ENCODE results near the gene ZC3H18. TPM values are rescaled to one million over a fixed set of nuclear protein-coding genes. Genes with fewer than 3 reads are reported as not detected.

Gene ZC3H18
- total RNA-seq, 1 donor from 2014 or later: 50.2 TPM

DNA sequence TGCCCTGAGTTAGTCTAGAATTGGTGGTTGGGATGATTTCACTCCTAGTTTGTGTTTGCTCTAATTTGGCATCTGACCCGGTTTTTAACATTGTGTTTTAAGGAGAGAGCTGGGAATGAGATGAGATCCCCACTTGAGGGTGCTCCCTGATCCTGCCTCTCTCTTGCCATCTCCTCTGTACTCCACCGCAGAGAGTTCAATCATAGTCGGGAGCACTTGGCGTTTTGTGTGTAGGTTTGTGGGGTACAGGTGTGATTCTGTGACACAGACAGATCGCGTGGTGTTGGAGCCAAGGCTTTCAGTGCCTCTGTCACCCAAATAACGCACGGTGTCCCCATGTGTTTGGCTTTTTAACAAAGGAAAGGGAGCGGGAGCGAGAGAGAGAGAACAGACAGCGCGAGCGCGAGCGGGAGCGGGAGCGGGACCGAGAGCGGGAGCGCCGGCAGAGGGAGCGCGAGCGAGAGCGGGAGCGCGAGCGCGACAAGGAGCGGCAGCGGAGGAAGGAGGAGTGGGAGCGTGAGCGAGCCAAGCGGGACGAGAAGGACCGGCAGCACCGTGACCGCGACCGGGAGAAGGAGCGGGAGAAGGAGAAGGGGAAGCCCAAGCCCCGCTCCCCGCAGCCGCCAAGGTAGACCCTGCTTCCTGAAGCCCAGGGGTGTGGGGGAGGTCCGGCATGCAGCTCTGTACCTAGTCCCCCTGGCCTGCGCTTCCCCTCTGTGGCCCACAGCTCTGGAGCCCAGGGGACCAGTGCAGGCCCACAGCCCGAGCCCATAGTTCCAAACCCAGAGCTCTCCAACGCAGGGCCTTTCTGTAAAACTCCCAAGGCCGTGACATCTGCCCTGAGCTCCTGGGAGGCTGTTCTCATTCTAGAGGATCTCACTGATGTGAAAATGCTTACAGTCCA lies 41.0 kb downstream of the ZC3H18 start:
- H3K27me3 Mint-ChIP-seq (ENCODE audit: unreplicated experiment): no peaks in the 10 kb centered on the region
- H3K4me3 Mint-ChIP-seq (ENCODE audit: unreplicated experiment): no peak overlapping the region
- no peaks in the 10 kb centered on the region for H3K9me3 Mint-ChIP-seq (ENCODE audit: unreplicated experiment)
- no peak for DNase-seq (ENCODE audit: extremely low spot score, unreplicated experiment)
- H3K4me1 Mint-ChIP-seq (ENCODE audit: unreplicated experiment): peaks cover 3% of the 10 kb centered on the region
- TF ChIP-seq CTCF (IDR thresholded peaks at IDR 0.05): no peak
- peaks cover 24% of the 10 kb centered on the region for H3K36me3 Mint-ChIP-seq (ENCODE audit: unreplicated experiment)
- no peak overlapping the region for H3K27ac Mint-ChIP-seq (ENCODE audit: unreplicated experiment)

- TF ChIP-seq CTCF (IDR thresholded peaks at IDR 0.05): no peak
- Mint-ChIP-seq H3K36me3 (ENCODE audit: unreplicated experiment) (peaks cover 15% of the 10 kb centered on the region), H3K27me3 (ENCODE audit: unreplicated experiment) (no peaks in the 10 kb centered on the region), H3K9me3 (ENCODE audit: unreplicated experiment) (no peaks in the 10 kb centered on the region), H3K27ac (ENCODE audit: unreplicated experiment) (no peak overlapping the region), H3K4me1 (ENCODE audit: unreplicated experiment) (peaks cover 3% of the 10 kb centered on the region), H3K4me3 (ENCODE audit: unreplicated experiment) (no peak overlapping the region)
- DNase-seq (ENCODE audit: extremely low spot score, unreplicated experiment): no peak
Observed at GRCh38 chr16:88613293-88613692, 43.1 kb downstream of the ZC3H18 start.

DNA sequence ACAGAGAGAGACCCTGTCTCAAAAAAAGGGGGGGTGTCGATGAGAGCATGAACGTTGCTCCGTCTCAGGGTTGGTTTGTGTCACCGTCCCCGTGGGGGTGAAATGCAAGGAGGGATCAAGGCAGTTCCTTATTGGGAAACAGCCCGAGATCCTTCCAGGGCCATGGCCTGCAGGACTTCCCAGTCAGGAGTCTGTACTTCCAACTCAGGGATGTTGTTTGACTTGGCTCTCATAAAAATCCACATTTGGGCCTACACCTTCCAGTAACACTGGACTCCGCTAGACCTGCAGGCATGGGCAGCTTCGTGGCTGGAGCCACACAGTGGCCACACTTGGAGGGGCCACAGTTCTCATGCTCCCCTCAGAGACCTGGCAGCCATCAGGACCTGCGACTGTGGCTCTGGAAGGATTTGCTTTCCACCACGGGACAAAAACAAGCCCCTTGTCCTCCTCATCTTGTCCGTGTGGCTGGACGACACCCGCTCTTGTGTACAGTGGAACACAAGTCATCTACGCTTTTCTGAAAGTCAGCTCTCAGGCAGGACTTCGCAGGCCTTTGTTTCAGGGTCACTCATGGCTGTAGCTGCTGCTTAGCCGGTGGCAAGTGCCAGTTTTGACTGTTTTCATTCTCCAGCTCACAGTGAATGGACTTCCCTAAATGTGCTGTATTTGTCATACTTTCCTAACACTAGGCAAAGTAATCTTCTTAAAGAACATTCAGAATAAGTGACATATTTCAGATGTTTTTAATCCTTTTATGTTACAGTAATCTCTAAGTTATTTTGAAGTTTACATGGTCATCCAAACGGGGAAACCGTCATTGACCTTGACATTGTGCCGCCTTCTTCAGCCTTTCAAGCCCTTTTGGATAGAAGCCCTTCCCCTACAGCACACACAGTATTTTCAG lies 44.0 kb downstream of the ZC3H18 start:
- no peak for DNase-seq (ENCODE audit: extremely low spot score, unreplicated experiment)
- Mint-ChIP-seq H3K36me3 (ENCODE audit: unreplicated experiment) (peaks cover 15% of the 10 kb centered on the region), H3K27ac (ENCODE audit: unreplicated experiment) (no peak overlapping the region), H3K9me3 (ENCODE audit: unreplicated experiment) (no peaks in the 10 kb centered on the region), H3K4me1 (ENCODE audit: unreplicated experiment) (peaks cover 10% of the 10 kb centered on the region), H3K4me3 (ENCODE audit: unreplicated experiment) (no peak overlapping the region), H3K27me3 (ENCODE audit: unreplicated experiment) (no peaks in the 10 kb centered on the region)
- TF ChIP-seq CTCF (IDR thresholded peaks at IDR 0.05): no peak

- peaks cover 11% of the 10 kb centered on the region for H3K36me3 Mint-ChIP-seq (ENCODE audit: unreplicated experiment)
- H3K27ac Mint-ChIP-seq (ENCODE audit: unreplicated experiment): no peak overlapping the region
- H3K27me3 Mint-ChIP-seq (ENCODE audit: unreplicated experiment): no peaks in the 10 kb centered on the region
- DNase-seq (ENCODE audit: extremely low spot score, unreplicated experiment): no peak
- TF ChIP-seq CTCF (IDR thresholded peaks at IDR 0.05): no peak
- no peaks in the 10 kb centered on the region for H3K9me3 Mint-ChIP-seq (ENCODE audit: unreplicated experiment)
- peaks cover 10% of the 10 kb centered on the region for H3K4me1 Mint-ChIP-seq (ENCODE audit: unreplicated experiment)
- no peak overlapping the region for H3K4me3 Mint-ChIP-seq (ENCODE audit: unreplicated experiment)
Observed at GRCh38 chr16:88614818-88615580, 44.8 kb downstream of the ZC3H18 start.

Measured in osteocyte (in vitro differentiated cells).